ENCODE data around the gene DLEC1. TPM values are rescaled to one million over a fixed set of nuclear protein-coding genes. Genes with fewer than 3 reads are reported as not detected.

The DLEC1 gene
- total and polyA plus RNA-seq, 2 experiments from 2014 or later: 0.31 to 0.66 TPM

DNA sequence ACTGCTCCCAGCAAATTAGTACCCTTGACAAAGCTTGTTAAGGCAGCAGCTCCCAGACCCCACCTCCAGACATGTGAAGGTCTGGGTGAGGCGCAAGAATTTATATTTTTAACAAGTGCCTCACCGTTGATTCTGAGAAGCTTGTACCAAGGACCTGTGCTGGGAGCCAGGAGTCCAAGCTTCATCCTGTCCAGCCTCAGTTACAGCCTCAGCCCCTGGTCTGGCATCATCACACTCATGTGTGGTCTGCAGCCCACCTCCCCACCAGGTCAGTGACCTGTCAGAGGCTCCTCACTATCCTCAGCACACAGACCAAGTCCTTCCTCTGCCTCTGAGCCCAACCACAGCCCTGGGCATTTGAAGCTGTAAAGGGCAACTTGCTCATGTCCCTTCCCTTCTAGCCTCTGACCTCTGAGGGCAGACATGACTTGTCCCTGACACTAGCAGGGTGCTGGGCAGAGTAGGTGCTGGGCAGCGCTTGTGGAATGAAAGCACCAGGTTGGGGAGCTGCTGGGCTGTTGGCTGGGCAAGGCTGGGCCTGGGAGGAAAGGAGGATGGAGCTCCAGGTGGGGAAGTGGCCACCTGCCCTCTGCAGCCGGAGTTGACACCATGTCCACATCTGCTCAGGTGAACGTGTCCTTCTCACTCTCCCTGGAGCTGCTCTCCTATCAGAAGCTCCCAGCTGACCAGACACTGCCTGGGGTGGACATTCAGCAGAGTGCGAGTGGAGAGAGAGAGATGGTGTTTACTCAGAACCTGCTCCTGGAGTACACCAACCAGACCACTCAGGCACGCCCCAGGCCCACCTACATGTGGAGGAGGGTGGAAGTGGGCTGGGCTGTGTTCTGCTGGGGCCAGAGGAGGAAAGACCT is 81.0 kb downstream of the DLEC1 start:
- no peak overlapping the region for H3K4me3 ChIP-seq
- no peak overlapping the region for H3K4me3 Mint-ChIP-seq
- H2AFZ ChIP-seq: no peak overlapping the region
- peaks cover 19% of the 10 kb centered on the region for H3K27me3 Mint-ChIP-seq (ENCODE audit: insufficient read depth, low read depth, poor library complexity)
- H3F3A ChIP-seq (replicated peaks; ENCODE audit: low read depth): no peaks in the 10 kb centered on the region
- H3K27ac ChIP-seq (ENCODE audit: low read depth): no peak overlapping the region
- H3K9me2 ChIP-seq (ENCODE audit: insufficient read depth): no peaks in the 10 kb centered on the region
- TF ChIP-seq ZNF331 (CRISPR knock-in tag; IDR thresholded peaks at IDR 0.05; ENCODE audit: low read depth): no peak
- no peak for TF ChIP-seq POLR2AphosphoS5 (IDR thresholded peaks at IDR 0.05; ENCODE audit: low read depth)
- no peak for TF ChIP-seq REST (IDR thresholded peaks at IDR 0.05; ENCODE audit: unreplicated experiment)
- no peak for TF ChIP-seq CREB1 (CRISPR knock-in tag; IDR thresholded peaks at IDR 0.05; ENCODE audit: low read depth)
- TF ChIP-seq ZNF462 (CRISPR knock-in tag; IDR thresholded peaks at IDR 0.05): no peak
- TF ChIP-seq NANOG (IDR thresholded peaks at IDR 0.05; ENCODE audit: borderline replicate concordance): no peak
- TF ChIP-seq, protein P1, sequence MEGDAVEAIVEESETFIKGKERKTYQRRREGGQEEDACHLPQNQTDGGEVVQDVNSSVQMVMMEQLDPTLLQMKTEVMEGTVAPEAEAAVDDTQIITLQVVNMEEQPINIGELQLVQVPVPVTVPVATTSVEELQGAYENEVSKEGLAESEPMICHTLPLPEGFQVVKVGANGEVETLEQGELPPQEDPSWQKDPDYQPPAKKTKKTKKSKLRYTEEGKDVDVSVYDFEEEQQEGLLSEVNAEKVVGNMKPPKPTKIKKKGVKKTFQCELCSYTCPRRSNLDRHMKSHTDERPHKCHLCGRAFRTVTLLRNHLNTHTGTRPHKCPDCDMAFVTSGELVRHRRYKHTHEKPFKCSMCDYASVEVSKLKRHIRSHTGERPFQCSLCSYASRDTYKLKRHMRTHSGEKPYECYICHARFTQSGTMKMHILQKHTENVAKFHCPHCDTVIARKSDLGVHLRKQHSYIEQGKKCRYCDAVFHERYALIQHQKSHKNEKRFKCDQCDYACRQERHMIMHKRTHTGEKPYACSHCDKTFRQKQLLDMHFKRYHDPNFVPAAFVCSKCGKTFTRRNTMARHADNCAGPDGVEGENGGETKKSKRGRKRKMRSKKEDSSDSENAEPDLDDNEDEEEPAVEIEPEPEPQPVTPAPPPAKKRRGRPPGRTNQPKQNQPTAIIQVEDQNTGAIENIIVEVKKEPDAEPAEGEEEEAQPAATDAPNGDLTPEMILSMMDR (conservative IDR thresholded peaks at IDR 0.05; ENCODE audit: low read depth in 2 of 2): no peak
- no peak for TF ChIP-seq EZH2 (IDR thresholded peaks at IDR 0.05; ENCODE audit: low read depth, unreplicated experiment)
- no peak for TF ChIP-seq ZNF114 (CRISPR knock-in tag; IDR thresholded peaks at IDR 0.05)
- no peak for TF ChIP-seq EZH2phosphoT487 (IDR thresholded peaks at IDR 0.05; ENCODE audit: unreplicated experiment)
- TF ChIP-seq, protein P2, sequence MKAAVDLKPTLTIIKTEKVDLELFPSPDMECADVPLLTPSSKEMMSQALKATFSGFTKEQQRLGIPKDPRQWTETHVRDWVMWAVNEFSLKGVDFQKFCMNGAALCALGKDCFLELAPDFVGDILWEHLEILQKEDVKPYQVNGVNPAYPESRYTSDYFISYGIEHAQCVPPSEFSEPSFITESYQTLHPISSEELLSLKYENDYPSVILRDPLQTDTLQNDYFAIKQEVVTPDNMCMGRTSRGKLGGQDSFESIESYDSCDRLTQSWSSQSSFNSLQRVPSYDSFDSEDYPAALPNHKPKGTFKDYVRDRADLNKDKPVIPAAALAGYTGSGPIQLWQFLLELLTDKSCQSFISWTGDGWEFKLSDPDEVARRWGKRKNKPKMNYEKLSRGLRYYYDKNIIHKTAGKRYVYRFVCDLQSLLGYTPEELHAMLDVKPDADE (IDR thresholded peaks at IDR 0.05): no peak
- TF ChIP-seq JUNB (IDR thresholded peaks at IDR 0.05; ENCODE audit: unreplicated experiment): no peak
- no peak for TF ChIP-seq STAT1 (IDR thresholded peaks at IDR 0.05; ENCODE audit: unreplicated experiment)
- H3K4me1 ChIP-seq (ENCODE audit: insufficient read depth): no peaks in the 10 kb centered on the region
- H3K36me3 Mint-ChIP-seq (ENCODE audit: low read depth): peaks cover 31% of the 10 kb centered on the region
- DNase-seq (ENCODE audit: low spot score) (no peak), ATAC-seq (no peak)
- no peaks in the 10 kb centered on the region for H3K27me3 ChIP-seq (ENCODE audit: insufficient read depth)
- H3K4me2 ChIP-seq: no peak overlapping the region
- H4K20me1 ChIP-seq (replicated peaks; ENCODE audit: insufficient read depth): no peaks in the 10 kb centered on the region; the same call in 1 of the 2 replicates
- no peaks in the 10 kb centered on the region for H3K79me2 ChIP-seq (replicated peaks; ENCODE audit: insufficient read depth)
- no peaks in the 10 kb centered on the region; the same call in 2 of the 3 replicates for H3K9me3 Mint-ChIP-seq
- H3K27ac Mint-ChIP-seq: no peak overlapping the region
- H3K36me3 ChIP-seq (ENCODE audit: insufficient read depth): peaks cover 3% of the 10 kb centered on the region
- no peaks in the 10 kb centered on the region for H3K4me1 Mint-ChIP-seq

Measured in GM23338 (cell line).